Lower leg skin (tissue), 3 donors: Measurements from ENCODE around the gene HOXC4.
"Not testable (repeated sequence)": the region's sequence is repeated elsewhere in the genome, so short reads cannot be mapped to it uniquely, and the experiment has no call there.

Experiments used
- POLR2A ChIP-seq, 2 donors: fragments of 450-650 bp; IDR thresholded peaks; one replicate each; pipeline ENCODE4 v1.6.1; 2016 to 2017; ENCODE audit warnings: antibody characterized with exemption in 2 of 2, mild to moderate bottlenecking in 1 of 2, moderate library complexity in 1 of 2
- TF ChIP-seq, protein P1 (sequence below), 3 donors: fragments of 450-650 bp; IDR thresholded peaks; one replicate each; pipeline ENCODE4 v1.5.1; 2016; ENCODE audit warnings: antibody characterized with exemption in 3 of 3, mild to moderate bottlenecking in 3 of 3, moderate library complexity in 2 of 3

DNA sequence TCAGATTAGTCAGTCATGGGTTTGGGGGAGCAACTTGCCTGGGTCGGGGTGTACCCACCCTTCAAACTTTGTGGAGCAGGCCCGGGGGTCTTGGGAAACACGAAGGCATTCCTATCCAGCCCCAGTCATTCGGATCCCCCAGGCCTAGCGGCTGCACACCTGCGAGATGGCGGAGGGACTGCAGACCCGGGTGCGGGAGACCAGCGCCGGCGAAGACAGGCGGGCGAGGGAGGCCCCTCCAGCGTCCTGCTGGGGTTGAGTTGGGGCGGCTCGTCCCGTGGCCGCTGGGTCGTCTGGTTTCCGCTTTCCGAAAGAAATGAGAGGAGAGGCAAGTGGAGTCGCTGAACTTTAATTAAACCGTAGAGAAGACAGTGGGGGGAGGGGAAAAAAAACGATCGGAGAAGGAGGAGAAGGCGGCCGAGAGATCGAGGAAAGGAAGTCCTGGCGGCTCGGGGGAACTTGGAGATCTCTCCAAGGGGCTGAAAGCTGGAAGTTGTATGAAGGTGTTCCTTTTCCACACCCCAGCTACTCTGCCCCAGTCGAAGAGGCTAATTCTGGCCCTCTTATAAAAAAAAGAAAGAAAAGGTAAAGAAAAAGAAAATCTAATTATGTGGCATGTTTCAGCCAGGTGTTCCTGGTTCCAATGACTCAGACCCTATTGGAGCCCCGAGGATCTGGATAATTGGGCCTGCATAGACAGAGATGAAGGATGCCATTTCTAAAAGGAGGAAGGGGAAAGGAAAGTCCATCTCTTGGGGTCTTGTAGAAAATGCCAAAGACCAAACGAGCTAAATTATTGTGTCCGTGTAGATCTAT, 28.2 kb downstream of the HOXC4 start:
- TF ChIP-seq, protein P1, sequence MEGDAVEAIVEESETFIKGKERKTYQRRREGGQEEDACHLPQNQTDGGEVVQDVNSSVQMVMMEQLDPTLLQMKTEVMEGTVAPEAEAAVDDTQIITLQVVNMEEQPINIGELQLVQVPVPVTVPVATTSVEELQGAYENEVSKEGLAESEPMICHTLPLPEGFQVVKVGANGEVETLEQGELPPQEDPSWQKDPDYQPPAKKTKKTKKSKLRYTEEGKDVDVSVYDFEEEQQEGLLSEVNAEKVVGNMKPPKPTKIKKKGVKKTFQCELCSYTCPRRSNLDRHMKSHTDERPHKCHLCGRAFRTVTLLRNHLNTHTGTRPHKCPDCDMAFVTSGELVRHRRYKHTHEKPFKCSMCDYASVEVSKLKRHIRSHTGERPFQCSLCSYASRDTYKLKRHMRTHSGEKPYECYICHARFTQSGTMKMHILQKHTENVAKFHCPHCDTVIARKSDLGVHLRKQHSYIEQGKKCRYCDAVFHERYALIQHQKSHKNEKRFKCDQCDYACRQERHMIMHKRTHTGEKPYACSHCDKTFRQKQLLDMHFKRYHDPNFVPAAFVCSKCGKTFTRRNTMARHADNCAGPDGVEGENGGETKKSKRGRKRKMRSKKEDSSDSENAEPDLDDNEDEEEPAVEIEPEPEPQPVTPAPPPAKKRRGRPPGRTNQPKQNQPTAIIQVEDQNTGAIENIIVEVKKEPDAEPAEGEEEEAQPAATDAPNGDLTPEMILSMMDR (IDR thresholded peaks at IDR 0.05), result not testable (repeated sequence)
- TF ChIP-seq POLR2A (IDR thresholded peaks at IDR 0.05), result not testable (repeated sequence)
